Activated CD8-positive, alpha-beta memory T cell treated with anti-CD3 and anti-CD28 coated beads, Interleukin-2, amount 50 U/mL, for 24 hours (primary cell): ENCODE measurements around the gene PTK7.

Experiments used
- DNase-seq: peaks from one replicate; pipeline ENCODE4 v3.0.0-alpha.2; 2020; ENCODE audit errors: extremely low read depth

The PTK7 gene

GRCh38 chr6:43180058-43180457 is 103.9 kb downstream of the PTK7 start:
- no peak for DNase-seq

GRCh38 chr6:43180985-43181384 is 104.9 kb downstream of the PTK7 start:
- DNase-seq, result no peak

DNA sequence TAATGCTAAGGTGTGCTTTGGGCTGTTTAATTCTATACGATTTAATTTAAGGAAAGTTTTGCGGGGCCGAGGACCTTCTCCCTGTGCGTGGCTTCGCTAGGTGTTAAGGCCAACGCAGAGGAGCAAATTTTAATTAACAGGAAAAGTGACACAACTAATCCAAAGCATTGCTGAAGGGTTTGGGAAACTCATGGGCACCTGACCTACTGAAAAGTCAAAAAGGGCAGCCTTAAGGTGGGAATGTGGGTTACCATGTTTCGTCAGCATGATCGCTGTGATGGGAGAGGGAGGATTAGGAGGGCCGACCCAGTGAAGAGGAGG is 105.5 kb downstream of the PTK7 start:
- DNase-seq, result no peak

DNA sequence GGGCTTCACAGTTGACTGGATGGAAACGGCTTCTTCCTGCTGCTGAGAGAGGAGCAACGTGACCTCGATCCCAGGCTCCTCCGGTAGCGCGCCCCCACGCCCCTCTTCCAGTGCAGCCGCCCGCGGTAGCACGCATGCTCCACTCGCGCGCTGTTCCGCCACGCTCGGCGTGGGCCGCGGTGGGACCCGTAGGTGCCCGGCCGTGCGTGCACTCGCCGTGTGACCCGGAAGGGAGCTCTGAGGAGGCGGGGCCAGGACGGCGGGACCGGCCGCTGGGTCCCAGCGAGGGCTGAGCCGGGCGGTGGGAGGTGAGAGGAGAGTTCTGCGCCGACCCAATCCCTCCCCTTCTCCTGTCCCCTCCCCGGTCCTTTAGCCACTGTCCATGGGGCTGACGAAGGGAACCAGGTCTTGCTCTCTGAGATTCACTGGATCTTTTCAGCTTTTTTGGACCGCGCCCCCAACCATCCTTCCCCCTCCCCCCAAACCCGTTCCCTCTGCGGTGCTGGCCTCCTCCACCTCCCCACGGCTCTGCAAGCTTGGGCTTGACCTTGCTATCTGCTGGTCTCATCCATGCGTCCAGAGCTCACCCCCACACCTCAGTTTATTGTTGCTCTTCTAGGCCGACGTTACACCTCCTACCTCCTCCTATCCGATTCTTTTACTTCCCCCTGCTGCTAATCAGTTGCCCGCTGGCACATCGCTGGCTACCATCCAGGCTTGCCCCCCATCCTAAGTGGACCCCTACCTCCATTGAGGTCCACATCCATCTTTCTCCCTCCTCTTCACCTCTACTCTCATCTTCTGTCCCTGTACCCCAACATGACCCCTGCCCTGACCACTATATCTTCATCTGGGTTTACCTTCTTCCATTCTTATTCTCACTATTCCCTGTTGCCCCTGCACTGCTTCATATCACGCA is 106.1 kb downstream of the PTK7 start, which contains the start of gene CUL9:
CUL9 (plus strand) TSS at position 255 of the 919 bp plus-strand sequence. CDS start 2,115 bp downstream, outside the sequence.
- no peak for DNase-seq

DNA sequence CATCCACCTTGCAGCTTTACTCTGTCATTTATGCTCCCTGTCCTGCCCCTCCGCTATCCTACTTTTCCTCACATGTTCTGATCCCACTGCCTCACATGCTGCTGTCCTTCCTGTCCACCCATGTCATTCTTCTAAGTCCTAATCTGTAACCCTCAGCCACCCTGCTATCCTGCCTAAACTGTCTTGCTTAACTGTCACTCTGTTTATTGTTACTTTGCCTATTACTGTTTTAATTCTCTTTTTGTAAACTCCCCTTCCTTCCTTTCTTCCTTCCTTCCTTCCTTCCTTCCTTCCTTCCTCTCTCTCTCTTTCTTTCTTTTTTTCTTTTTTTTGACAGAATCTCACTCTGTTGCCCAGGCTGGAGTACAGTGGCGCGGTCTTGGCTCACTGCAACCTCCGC is 107.3 kb downstream of the PTK7 start:
- DNase-seq, result no peak

- DNase-seq, result no peak
Measured at GRCh38 chr6:43184268-43184985, 108.3 kb downstream of the PTK7 start.

GRCh38 chr6:43185391-43185985 is 109.4 kb downstream of the PTK7 start:
- DNase-seq, result no peak

DNA sequence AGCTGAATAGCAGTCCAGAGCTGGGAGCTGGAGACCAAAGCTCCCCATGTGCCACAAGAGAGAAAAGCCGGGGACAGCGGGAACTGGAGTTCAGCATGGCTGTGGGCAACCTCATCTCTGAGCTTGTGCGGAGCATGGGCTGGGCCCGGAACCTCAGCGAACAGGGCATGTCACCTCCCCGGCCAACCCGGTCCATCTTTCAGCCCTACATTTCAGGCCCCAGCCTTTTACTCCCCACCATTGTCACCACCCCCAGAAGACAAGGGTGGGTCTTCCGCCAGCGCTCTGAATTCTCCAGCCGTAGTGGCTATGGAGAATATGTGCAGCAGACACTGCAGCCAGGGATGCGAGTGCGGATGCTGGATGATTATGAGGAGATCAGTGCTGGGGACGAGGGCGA is 109.9 kb downstream of the PTK7 start:
- DNase-seq, result no peak

DNA sequence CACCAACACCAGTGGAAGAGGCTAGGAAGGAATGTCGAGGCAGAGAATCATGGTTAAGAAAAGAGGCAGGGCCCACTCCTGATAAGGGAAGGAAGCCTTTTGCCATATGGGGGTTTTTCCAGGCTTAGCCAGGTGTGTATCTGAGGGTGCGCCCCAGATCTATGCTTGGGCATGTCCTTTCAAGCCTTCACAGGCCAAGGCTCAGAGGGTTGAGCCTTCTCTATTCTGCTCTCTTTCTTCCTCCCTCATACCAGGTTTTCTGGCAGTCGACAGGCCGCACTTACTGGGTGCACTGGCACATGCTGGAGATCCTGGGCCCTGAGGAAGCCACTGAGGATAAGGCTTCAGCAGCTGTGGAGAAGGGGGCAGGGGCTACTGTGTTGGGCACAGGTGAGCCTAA is 110.6 kb downstream of the PTK7 start:
- no peak for DNase-seq

DNA sequence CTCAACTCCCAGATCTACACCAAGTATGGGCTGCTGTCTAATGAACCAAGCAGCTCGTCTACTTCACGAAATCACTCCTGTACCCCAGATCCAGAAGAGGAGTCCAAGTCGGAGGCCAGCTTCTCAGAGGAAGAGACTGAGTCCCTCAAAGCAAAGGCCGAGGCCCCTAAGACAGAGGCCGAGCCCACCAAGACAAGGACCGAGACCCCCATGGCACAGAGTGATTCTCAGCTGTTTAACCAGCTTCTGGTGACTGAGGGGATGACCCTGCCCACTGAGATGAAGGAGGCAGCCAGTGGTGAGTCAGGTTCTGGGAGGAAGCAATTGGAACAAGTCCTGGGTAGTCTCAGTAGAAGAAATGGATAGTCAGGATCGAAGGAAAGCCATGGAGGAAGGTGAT is 111.7 kb downstream of the PTK7 start:
- no peak for DNase-seq

GRCh38 chr6:43188426-43188825 is 112.3 kb downstream of the PTK7 start:
- DNase-seq, result no peak

GRCh38 chr6:43189776-43190304 is 113.7 kb downstream of the PTK7 start:
- no peak for DNase-seq

DNA sequence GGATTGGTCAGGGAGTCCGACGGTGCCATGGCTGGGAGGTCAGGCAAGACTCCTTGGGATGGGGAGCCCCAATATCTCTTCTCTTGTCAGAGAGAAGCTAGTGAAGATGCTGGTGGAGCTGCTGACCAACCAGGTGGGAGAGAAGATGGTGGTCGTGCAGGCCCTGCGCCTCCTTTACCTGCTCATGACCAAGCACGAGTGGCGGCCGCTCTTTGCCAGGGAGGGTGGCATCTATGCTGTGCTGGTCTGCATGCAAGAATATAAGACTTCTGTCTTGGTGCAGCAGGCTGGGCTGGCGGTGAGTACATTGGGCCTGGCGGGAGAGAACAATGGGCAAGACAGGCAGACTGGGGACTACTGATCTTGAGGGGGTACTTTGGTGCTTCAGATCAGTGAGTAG is 116.8 kb downstream of the PTK7 start:
- DNase-seq, result no peak

- no peak for DNase-seq
Measured at GRCh38 chr6:43193929-43194328, 117.8 kb downstream of the PTK7 start.

DNA sequence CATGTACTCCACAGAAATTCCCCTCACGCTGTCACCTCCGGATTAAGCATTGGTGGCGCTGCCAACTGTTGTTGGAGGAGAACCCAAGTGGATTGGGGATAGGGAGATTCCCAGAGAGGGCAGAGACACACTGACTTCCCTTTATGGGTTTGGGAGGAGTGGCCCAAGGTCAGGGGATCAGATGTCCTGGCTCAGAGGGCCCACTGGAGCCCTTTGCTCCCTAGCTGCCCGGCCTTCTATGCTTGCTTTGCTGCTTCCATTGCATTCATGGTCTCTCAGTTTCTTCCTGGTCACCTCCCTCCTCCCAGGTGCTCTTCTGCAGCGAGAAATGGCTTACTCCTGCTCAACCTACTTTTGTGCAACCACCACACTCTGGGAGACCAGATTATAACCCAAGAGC is 120.2 kb downstream of the PTK7 start:
- no peak for DNase-seq

DNA sequence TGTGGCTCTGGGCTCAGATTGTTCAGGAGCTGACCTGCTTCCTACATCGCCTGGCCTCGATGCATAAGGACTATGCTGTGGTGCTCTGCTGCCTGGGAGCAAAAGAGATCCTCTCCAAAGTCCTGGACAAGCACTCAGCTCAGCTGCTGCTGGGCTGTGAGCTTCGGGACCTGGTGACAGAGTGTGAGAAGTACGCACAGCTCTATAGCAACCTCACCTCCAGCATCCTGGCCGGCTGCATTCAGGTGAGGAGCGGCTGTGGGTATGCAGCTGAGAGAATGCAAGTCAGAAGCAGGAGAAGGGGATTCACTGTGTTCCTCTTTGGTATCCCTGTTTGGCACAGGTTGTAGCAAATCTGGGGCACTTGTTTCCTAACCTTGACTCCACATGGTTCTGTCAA is 123.8 kb downstream of the PTK7 start:
- DNase-seq, result no peak

- DNase-seq, result no peak
Measured at GRCh38 chr6:43200541-43200940, 124.4 kb downstream of the PTK7 start.

DNA sequence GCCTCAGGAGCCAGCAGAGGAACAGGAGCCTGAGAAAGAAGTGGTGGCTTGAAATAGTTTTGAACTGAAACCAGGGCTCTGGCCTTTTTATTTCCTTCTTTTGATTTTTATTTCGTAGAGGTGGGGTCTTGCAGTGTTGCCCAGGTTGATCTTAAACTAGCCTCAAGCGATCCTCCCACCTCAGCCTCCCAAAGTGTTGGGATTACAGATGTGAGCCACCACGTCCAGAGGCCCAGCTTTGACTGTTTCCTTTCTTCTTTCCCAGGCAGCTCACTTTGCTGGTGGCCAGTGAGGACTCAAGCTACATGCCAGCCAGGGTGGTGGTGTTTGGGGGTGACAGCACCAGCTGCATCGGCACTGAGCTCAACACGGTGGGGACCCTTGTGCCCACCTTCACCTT is 126.3 kb downstream of the PTK7 start:
- DNase-seq, result no peak

DNA sequence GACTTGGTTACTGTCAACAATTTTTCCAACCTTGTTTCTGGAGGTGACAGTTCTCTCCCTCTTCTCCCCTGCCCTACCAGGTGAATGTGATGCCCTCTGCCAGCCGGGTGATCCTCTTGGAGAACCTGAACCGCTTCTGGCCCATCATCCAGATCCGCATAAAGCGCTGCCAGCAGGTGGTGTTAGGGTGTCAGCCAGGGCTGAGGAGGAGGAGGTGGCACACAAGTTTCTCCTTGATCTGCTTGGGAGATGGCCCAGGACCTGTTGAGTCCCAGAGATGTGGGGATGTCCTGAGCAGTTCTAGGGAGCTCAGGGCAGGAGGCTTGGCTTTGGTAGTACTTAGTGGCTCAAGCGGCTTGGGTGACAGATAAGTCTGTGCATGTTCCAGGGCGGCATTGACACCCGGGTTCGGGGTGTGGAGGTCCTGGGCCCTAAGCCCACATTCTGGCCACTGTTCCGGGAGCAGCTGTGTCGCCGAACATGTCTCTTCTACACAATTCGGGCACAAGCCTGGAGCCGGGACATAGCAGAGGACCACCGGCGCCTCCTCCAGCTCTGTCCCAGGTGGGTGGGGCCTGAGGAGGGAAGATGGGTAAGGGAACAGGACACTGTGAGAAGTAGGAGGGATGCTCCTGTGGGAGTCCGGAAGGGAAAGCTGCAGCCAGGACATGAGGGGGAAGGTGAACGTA is 127.1 kb downstream of the PTK7 start:
- DNase-seq, result no peak

DNA sequence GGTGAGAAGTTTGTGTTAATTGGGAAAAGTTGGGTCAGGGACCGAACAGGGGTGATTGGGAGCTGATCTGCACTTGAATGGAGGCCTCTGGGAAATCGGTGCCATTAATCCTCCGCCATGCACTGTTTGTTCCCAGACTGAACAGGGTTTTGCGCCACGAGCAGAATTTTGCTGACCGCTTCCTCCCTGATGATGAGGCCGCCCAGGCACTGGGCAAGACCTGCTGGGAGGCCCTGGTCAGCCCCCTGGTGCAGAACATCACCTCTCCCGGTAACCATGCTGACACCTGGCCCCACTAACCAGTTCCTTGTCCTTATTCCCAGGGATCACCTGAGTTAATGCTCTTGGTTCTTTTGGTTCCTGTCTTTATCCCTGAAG is 127.6 kb downstream of the PTK7 start:
- no peak for DNase-seq

DNA sequence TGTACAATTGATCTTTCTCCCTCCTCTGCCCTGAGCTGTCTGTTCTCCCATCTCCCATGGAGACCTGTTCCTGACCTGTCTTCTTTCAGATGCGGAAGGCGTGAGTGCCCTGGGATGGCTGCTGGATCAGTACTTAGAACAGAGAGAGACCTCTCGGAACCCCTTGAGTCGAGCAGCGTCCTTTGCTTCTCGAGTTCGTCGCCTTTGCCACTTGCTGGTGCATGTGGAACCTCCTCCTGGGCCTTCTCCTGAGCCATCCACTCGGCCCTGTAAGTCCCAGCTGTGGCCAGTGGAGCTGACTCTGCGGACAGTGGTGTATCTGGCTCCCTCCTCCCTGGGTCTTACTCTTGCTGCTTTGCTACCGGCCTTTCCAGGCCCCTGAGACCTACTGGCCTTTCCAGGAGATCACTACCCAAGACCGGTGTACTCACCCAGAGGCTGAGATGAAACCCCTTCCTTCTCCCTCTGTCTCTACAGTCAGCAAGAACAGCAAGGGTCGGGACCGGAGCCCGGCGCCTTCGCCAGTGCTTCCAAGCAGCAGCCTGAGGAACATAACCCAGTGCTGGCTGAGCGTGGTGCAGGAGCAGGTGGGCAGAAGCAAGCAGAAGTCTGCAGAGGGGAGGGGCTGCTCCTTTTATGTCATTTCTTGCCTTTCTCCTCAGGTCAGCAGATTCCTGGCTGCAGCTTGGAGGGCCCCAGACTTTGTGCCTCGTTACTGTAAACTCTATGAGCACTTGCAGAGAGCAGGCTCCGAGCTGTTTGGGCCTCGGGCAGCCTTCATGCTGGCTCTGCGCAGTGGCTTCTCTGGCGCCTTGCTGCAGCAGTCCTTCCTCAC is 128.4 kb downstream of the PTK7 start:
- no peak for DNase-seq
